IMR-90 (cell line): ENCODE data around the gene TIE1. TPM values are rescaled to one million over a fixed set of nuclear protein-coding genes. Genes with fewer than 3 reads are reported as not detected.

Experiments
- ATAC-seq: fragments of 200-7000 bp; cut with Tn5 transposase; 2 replicates; pipeline ENCODE4 v1.9.1; 2020; ENCODE audit warnings: low read depth, mild to moderate bottlenecking, moderate library complexity
- BruUV-seq: library from RNA; stranded (reverse); fragments of 400-500 nt; replicated peaks from 2 replicates; lab custom pipeline; 2021; lab: Mats Ljungman, UMichigan
- CTCF ChIA-PET: fragments of 300-600 bp; formaldehyde crosslinking; extraction: SDS; loops from one replicate; lab custom pipeline; 2021; ENCODE audit warnings: antibody characterized with exemption; lab: Yijun Ruan, JAX
- POLR2A ChIA-PET: fragments of 300-600 bp; sonication (Branson Sonifier 250); formaldehyde crosslinking; loops from one replicate; lab custom pipeline; 2022; ENCODE audit warnings: antibody characterized with exemption; ENCODE audit not compliant: unreplicated experiment; lab: Charles Lee
- DNase-seq: peaks from one replicate; pipeline ENCODE4 v3.0.0; 2013
- H2AFZ ChIP-seq: replicated peaks from 2 replicates; pipeline ENCODE3; 2013; ENCODE audit warnings: low read length, mild to moderate bottlenecking; ENCODE audit not compliant: poor library complexity
- H2AK5ac ChIP-seq: 2 replicates; pipeline ENCODE4 v1.6.1; 2013; ENCODE audit warnings: low read depth, low read length, inconsistent platforms
- H2AK9ac ChIP-seq: replicated peaks from 2 replicates; pipeline ENCODE3; 2013; ENCODE audit warnings: mild to moderate bottlenecking, low read depth, low read length, moderate library complexity; ENCODE audit not compliant: poor library complexity
- H2BK120ac ChIP-seq: 2 replicates; pipeline ENCODE4 v1.6.1; 2013; ENCODE audit warnings: low read depth, low read length, inconsistent platforms
- H2BK15ac ChIP-seq: 3 replicates; pipeline ENCODE4 v1.6.1; 2013; ENCODE audit warnings: low read depth, low read length, inconsistent platforms
- H2BK20ac ChIP-seq: 2 replicates; pipeline ENCODE4 v1.6.1; 2013; ENCODE audit warnings: low read depth, mild to moderate bottlenecking, inconsistent platforms, low read length, moderate library complexity
- H2BK5ac ChIP-seq: 2 replicates; pipeline ENCODE4 v1.6.1; 2013; ENCODE audit warnings: mild to moderate bottlenecking, low read depth, low read length, inconsistent platforms; ENCODE audit not compliant: poor library complexity, severe bottlenecking
- H3K14ac ChIP-seq: replicated peaks from 2 replicates; pipeline ENCODE4 v1.6.1; 2013; ENCODE audit warnings: low read depth, low read length, inconsistent platforms
- H3K18ac ChIP-seq: 2 replicates; pipeline ENCODE4 v1.6.1; 2013; ENCODE audit warnings: low read depth, low read length, control low read depth
- H3K23ac ChIP-seq: 2 replicates; pipeline ENCODE4 v1.6.1; 2013; ENCODE audit warnings: low read depth, low read length, inconsistent platforms
- H3K27ac ChIP-seq: 2 replicates; pipeline ENCODE4 v1.5.1; 2013; ENCODE audit warnings: mild to moderate bottlenecking, control low read depth, low read length; ENCODE audit not compliant: insufficient read depth
- H3K27me3 ChIP-seq: 2 replicates; pipeline ENCODE4 v1.6.1; 2013; ENCODE audit warnings: low read length; ENCODE audit not compliant: control insufficient read depth, insufficient read depth
- H3K36me3 ChIP-seq: 2 replicates; pipeline ENCODE4 v1.6.1; 2013; ENCODE audit warnings: low read length, mixed read lengths; ENCODE audit not compliant: control insufficient read depth, insufficient read depth
- H3K4ac ChIP-seq: 2 replicates; pipeline ENCODE4 v1.6.1; 2013; ENCODE audit warnings: low read depth, low read length, inconsistent platforms
- H3K4me1 ChIP-seq: 2 replicates; pipeline ENCODE4 v1.6.1; 2013; ENCODE audit warnings: low read length, mixed read lengths; ENCODE audit not compliant: control insufficient read depth, insufficient read depth
- H3K4me2 ChIP-seq: 2 replicates; pipeline ENCODE4 v1.6.1; 2013; ENCODE audit warnings: low read depth, mild to moderate bottlenecking, control low read depth, low read length, moderate library complexity
- H3K4me3 ChIP-seq: 2 replicates; pipeline ENCODE4 v1.5.1; 2013; ENCODE audit warnings: low read depth, mild to moderate bottlenecking, control low read depth, low read length, moderate library complexity; ENCODE audit not compliant: insufficient read depth
- H3K56ac ChIP-seq: 2 replicates; pipeline ENCODE4 v1.6.1; 2013; ENCODE audit warnings: low read length, inconsistent platforms; ENCODE audit not compliant: insufficient read depth; ENCODE audit errors: extremely low read depth
- H3K79me1 ChIP-seq, 2 experiments: 2 replicates each; pipeline ENCODE4 v1.6.1; 2013; ENCODE audit warnings: low read length in 2 of 2, inconsistent platforms in 1 of 2, low read depth in 1 of 2
- H3K9ac ChIP-seq: 2 replicates; pipeline ENCODE4 v1.6.1; 2013; ENCODE audit warnings: low read depth, low read length, control low read depth
- H3K9me1 ChIP-seq: 2 replicates; pipeline ENCODE4 v1.6.1; 2013; ENCODE audit warnings: low read length, inconsistent platforms; ENCODE audit not compliant: insufficient read depth
- H3K9me3 ChIP-seq: 2 replicates; pipeline ENCODE4 v1.6.1; 2013; ENCODE audit warnings: low read length; ENCODE audit not compliant: control insufficient read depth, insufficient read depth
- H4K20me1 ChIP-seq: 2 replicates; pipeline ENCODE4 v1.6.1; 2013; ENCODE audit warnings: low read length, inconsistent platforms; ENCODE audit not compliant: insufficient read depth
- H4K5ac ChIP-seq: 2 replicates; pipeline ENCODE4 v1.6.1; 2013; ENCODE audit warnings: mild to moderate bottlenecking, low read depth, low read length, control low read depth
- H4K8ac ChIP-seq, 2 experiments: 2 replicates each; pipeline ENCODE4 v1.6.1; 2013; ENCODE audit warnings: low read depth in 2 of 2, low read length in 2 of 2, control low read depth in 1 of 2, inconsistent platforms in 1 of 2
- H4K91ac ChIP-seq: 2 replicates; pipeline ENCODE4 v1.6.1; 2013; ENCODE audit warnings: low read depth, low read length, inconsistent platforms; ENCODE audit not compliant: insufficient read depth
- BHLHE40 ChIP-seq: fragments of 150-350 bp; IDR thresholded peaks from 2 replicates; pipeline ENCODE4 v1.6.1; 2016; ENCODE audit warnings: mild to moderate bottlenecking, low read depth, low read length
- CEBPB ChIP-seq: IDR thresholded peaks from 2 replicates; pipeline ENCODE4 v1.6.1; 2012; ENCODE audit warnings: low read depth, low read length, improper control_type of control experiment
- CHD1 ChIP-seq: IDR thresholded peaks from 2 replicates; pipeline ENCODE4 v1.6.1; 2012; ENCODE audit warnings: low read depth, low read length, improper control_type of control experiment
- MXI1 ChIP-seq: IDR thresholded peaks from 2 replicates; pipeline ENCODE4 v1.6.1; 2012; ENCODE audit warnings: low read depth, mild to moderate bottlenecking, low read length, moderate library complexity, borderline replicate concordance
- NFE2L2 ChIP-seq: fragments of 150-350 bp; IDR thresholded peaks from 2 replicates; pipeline ENCODE4 v1.6.1; 2016; ENCODE audit warnings: low read depth, mild to moderate bottlenecking, low read length
- WGBS, 2 experiments: methylation state at CpG; one replicate each; pipeline versions ENCODE4 v1.1.5 to v1.1.7; 2013; ENCODE audit warnings: missing lambda C conversion rate in 2 of 2; ENCODE audit not compliant: insufficient read length in 1 of 2; ENCODE audit errors: extremely low coverage in 2 of 2; 5-methylcytosine and 5-hydroxymethylcytosine counted together
- dilution Hi-C: fragments of 300-500 bp; cut with HindIII; formaldehyde crosslinking; loops from one replicate; pipeline ENCODE4 v1.14.3; 2018; ENCODE audit warnings: low sequenced_read_pairs; ENCODE audit not compliant: unreplicated experiment
- in situ Hi-C: fragments of 300-500 bp; cut with MboI; formaldehyde crosslinking; loops from 3 replicates; pipeline ENCODE4 v1.14.3; 2019; ENCODE audit warnings: low sequenced_read_pairs, inconsistent platforms, mixed read lengths
- intact Hi-C: fragments of 100-400 bp; cut with micrococcal nuclease; formaldehyde crosslinking; loops from 2 replicates; pipeline ENCODE4 v1.10.0; 2022
- polyA plus RNA-seq, 3 experiments: library from polyadenylated mRNA; depleted of rRNA; stranded (reverse); fragments of >200 nt; gene quantifications; 2 replicates each; pipeline ENCODE4 v1.2.3, GENCODE V29; 2012; ENCODE audit warnings: low replicate concordance in 1 of 3
- total RNA-seq: library from RNA; depleted of rRNA; stranded (reverse); fragments of >200 nt; gene quantifications from 2 replicates; pipeline ENCODE4 v1.2.3, GENCODE V29; 2012
- TF ChIP-seq, protein P1 (sequence below): fragments of 150-350 bp; IDR thresholded peaks from 2 replicates; pipeline ENCODE4 v1.6.1; 2016; ENCODE audit warnings: low read depth, mild to moderate bottlenecking, low read length, moderate library complexity, borderline replicate concordance

The TIE1 gene
- total and polyA plus RNA-seq, 2 of the 4 experiments (the other 2 are of a cell fraction): 2.3 to 7.5 TPM

DNA sequence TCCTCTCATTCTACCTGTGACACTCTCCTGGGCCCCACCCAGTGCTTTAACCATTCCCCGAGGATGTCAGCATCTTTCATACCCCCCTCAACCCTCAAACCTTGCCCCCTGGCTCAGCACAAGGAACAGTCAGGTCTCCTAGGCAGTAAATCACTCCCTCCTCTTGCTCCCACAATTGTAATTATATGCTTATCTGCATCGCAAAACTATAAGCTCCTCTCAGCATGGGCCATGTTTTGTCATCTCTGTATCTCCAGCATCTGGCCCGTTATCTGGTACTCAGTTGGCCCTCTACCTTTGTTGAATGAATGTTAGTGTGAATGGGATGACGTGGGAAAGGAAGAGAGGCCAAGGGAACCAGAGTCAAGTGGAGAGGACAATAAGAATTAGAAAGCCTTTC lies 69.8 kb downstream of the TIE1 start:
- H3K4me2 ChIP-seq: no peak overlapping the region
- no peak overlapping the region for H3K23ac ChIP-seq
- H3K27me3 ChIP-seq: no peaks in the 10 kb centered on the region
- intact Hi-C loops: no loop called here
- ChIA-PET POLR2A (no interaction called here), CTCF (no interaction called here)
- H2AFZ ChIP-seq: no peak overlapping the region
- BruUV-seq: no TSS peak
- no peak for ATAC-seq
- dilution Hi-C loops: no loop called here
- peaks cover 23% of the 10 kb centered on the region for H3K4me1 ChIP-seq
- H3K4ac ChIP-seq: no peak overlapping the region
- peaks cover 30 to 73% of the 10 kb centered on the region in 2 experiments for H3K79me1 ChIP-seq
- no peak overlapping the region for H3K4me3 ChIP-seq
- H3K27ac ChIP-seq: no peak overlapping the region
- H2BK5ac ChIP-seq: no peak overlapping the region
- H4K8ac ChIP-seq: no peak overlapping the region
- TF ChIP-seq, protein P1, sequence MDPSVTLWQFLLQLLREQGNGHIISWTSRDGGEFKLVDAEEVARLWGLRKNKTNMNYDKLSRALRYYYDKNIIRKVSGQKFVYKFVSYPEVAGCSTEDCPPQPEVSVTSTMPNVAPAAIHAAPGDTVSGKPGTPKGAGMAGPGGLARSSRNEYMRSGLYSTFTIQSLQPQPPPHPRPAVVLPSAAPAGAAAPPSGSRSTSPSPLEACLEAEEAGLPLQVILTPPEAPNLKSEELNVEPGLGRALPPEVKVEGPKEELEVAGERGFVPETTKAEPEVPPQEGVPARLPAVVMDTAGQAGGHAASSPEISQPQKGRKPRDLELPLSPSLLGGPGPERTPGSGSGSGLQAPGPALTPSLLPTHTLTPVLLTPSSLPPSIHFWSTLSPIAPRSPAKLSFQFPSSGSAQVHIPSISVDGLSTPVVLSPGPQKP: no peak
- TF ChIP-seq CEBPB (no peak), BHLHE40 (no peak), CHD1 (no peak), NFE2L2 (no peak), MXI1 (no peak)
- no peak for DNase-seq
- no peak overlapping the region for H2BK15ac ChIP-seq
- peaks cover 13% of the 10 kb centered on the region for H4K20me1 ChIP-seq
- no peak overlapping the region for H2BK120ac ChIP-seq
- no peak overlapping the region for H3K56ac ChIP-seq
- H4K91ac ChIP-seq: no peak overlapping the region
- H3K18ac ChIP-seq: no peak overlapping the region
- H3K9ac ChIP-seq: no peak overlapping the region
- no peak overlapping the region for H2BK20ac ChIP-seq
- peak overlapping the region; percentile 0; the same call in 1 of the 2 replicates for H2AK5ac ChIP-seq
- peaks cover 8% of the 10 kb centered on the region; the same call in 1 of the 2 replicates for H3K36me3 ChIP-seq
- in situ Hi-C loops: no loop called here
- no peak overlapping the region for H2AK9ac ChIP-seq
- no peak overlapping the region for H4K5ac ChIP-seq
- H3K9me1 ChIP-seq: peaks cover 14% of the 10 kb centered on the region
- WGBS, 2 experiments: 80% methylated on average over 1 of the region's 4 CpGs; no CpG with 5 or more reads in 1 of the 2 experiments
- no peak overlapping the region for H3K14ac ChIP-seq
- H3K9me3 ChIP-seq: no peaks in the 10 kb centered on the region
